Liver (tissue), 3 donors: Measurements from ENCODE around the gene GLP2R.

ENCODE experiments used
- CTCF ChIP-seq: fragments of 150-350 bp; IDR thresholded peaks from 2 replicates; pipeline ENCODE4 v1.5.1; 2017; ENCODE audit warnings: improper control_type of control experiment, low read depth, low read length; ENCODE audit not compliant: missing input control
- EGR1 ChIP-seq, 2 donors: IDR thresholded peaks; 2 replicates each; pipeline ENCODE4 v1.6.1; 2016 to 2018; ENCODE audit warnings: antibody characterized with exemption in 2 of 2, low read depth in 2 of 2
- HNF4A ChIP-seq, 2 donors: conservative IDR thresholded peaks; 2 replicates each; pipeline ENCODE4 v1.6.1; 2016; ENCODE audit warnings: antibody characterized with exemption in 2 of 2, mild to moderate bottlenecking in 2 of 2
- HNF4G ChIP-seq: IDR thresholded peaks from 2 replicates; pipeline ENCODE4 v1.6.1; 2016; ENCODE audit warnings: antibody characterized with exemption
- MAX ChIP-seq: IDR thresholded peaks from 2 replicates; pipeline ENCODE4 v1.6.1; 2016; ENCODE audit warnings: antibody characterized with exemption
- RAD21 ChIP-seq, 2 donors: IDR thresholded peaks; 2 replicates each; pipeline ENCODE4 v1.6.1; 2016; ENCODE audit warnings: antibody characterized with exemption in 2 of 2, mild to moderate bottlenecking in 2 of 2
- REST ChIP-seq: IDR thresholded peaks from 2 replicates; pipeline ENCODE4 v1.6.1; 2016; ENCODE audit warnings: antibody characterized with exemption, mild to moderate bottlenecking
- SP1 ChIP-seq: IDR thresholded peaks from 2 replicates; pipeline ENCODE4 v1.6.1; 2018; ENCODE audit warnings: antibody characterized with exemption, mild to moderate bottlenecking
- TAF1 ChIP-seq: conservative IDR thresholded peaks from 2 replicates; pipeline ENCODE4 v1.6.1; 2016; ENCODE audit warnings: antibody characterized with exemption, mild to moderate bottlenecking
- donor health status: healthy.
- donor health status: healthy.

GRCh38 chr17:9940841-9941240, 115.1 kb downstream of the GLP2R start:
- TF ChIP-seq CTCF: no peak
- no peak for TF ChIP-seq RAD21 (IDR thresholded peaks at IDR 0.05)
- no peak for TF ChIP-seq TAF1
- no peak for TF ChIP-seq REST
- no peak for TF ChIP-seq MAX
- TF ChIP-seq SP1: no peak
- no peak for TF ChIP-seq HNF4G
- no peak for TF ChIP-seq EGR1 (IDR thresholded peaks at IDR 0.05; ENCODE audit: low read depth in 2 of 2)
- no peak for TF ChIP-seq HNF4A (conservative IDR thresholded peaks at IDR 0.05)
